ACC112 (cell line): ENCODE measurements around the gene USP24.

Experiments used
- H2AFZ ChIP-seq: fragments of 200-600 bp; sonication (generic); one replicate; pipeline ENCODE4 v1.6.0; 2017; ENCODE audit warnings: antibody characterized with exemption, low read length; ENCODE audit not compliant: unreplicated experiment
- H3K27ac ChIP-seq: fragments of 200-600 bp; sonication (generic); 2 replicates; pipeline ENCODE4 v1.5.1; 2014; ENCODE audit warnings: low read depth, mild to moderate bottlenecking, antibody characterized with exemption, low read length, moderate library complexity
- H3K27me3 ChIP-seq: fragments of 200-600 bp; sonication (generic); 2 replicates; pipeline ENCODE4 v1.6.1; 2014; ENCODE audit warnings: mild to moderate bottlenecking, antibody characterized with exemption, low read length, moderate library complexity, mixed read lengths; ENCODE audit not compliant: insufficient read depth
- H3K36me3 ChIP-seq: fragments of 200-600 bp; sonication (generic); 2 replicates; pipeline ENCODE4 v1.6.1; 2016; ENCODE audit warnings: mild to moderate bottlenecking, antibody characterized with exemption, low read length, moderate library complexity, mixed read lengths; ENCODE audit not compliant: insufficient read depth
- H3K4me1 ChIP-seq: fragments of 200-600 bp; sonication (generic); one replicate; pipeline ENCODE4 v1.6.1; 2016; ENCODE audit warnings: low read length, mixed read lengths; ENCODE audit not compliant: insufficient read depth, unreplicated experiment, control insufficient read depth
- H3K4me3 ChIP-seq: fragments of 200-600 bp; sonication (generic); 2 replicates; pipeline ENCODE4 v1.5.1; 2014; ENCODE audit warnings: mild to moderate bottlenecking, low read depth, low read length
- H3K79me2 ChIP-seq: fragments of 200-600 bp; sonication (generic); one replicate; pipeline ENCODE4 v1.6.0; 2016; ENCODE audit warnings: low read length; ENCODE audit not compliant: control insufficient read depth, unreplicated experiment, insufficient read depth

USP24 gene

GRCh38 chr1:55215194-55216021, at the start of gene USP24:
Gene USP24 (minus strand): TSS chr1:55215364. CDS start chr1:55215113, 251 bp downstream.
- H3K27me3 ChIP-seq: no peaks in the 10 kb centered on the region
- peaks cover 52% of the 10 kb centered on the region for H3K79me2 ChIP-seq
- peak within 1 kb of the TSS; percentile 71 for H3K27ac ChIP-seq
- H3K4me3 ChIP-seq: peak within 1 kb of the TSS; percentile 98
- no peaks in the 10 kb centered on the region for H3K36me3 ChIP-seq
- peak within 1 kb of the TSS; percentile 91 for H2AFZ ChIP-seq
- H3K4me1 ChIP-seq: peaks cover 40% of the 10 kb centered on the region

- no peaks in the 10 kb centered on the region for H3K4me1 ChIP-seq
- no peaks in the 10 kb centered on the region for H3K27me3 ChIP-seq
- H3K36me3 ChIP-seq: no peaks in the 10 kb centered on the region
- no peaks in the 10 kb centered on the region for H3K79me2 ChIP-seq
- H3K27ac ChIP-seq: peak overlapping the region; percentile 42; the same call in 1 of the 2 replicates
- H2AFZ ChIP-seq: no peak overlapping the region
- no peak overlapping the region for H3K4me3 ChIP-seq
Observed at GRCh38 chr1:55262822-55263221, 47.7 kb upstream of the USP24 start.

- H3K27me3 ChIP-seq: no peaks in the 10 kb centered on the region
- no peak overlapping the region for H2AFZ ChIP-seq
- H3K79me2 ChIP-seq: no peaks in the 10 kb centered on the region
- no peak overlapping the region for H3K4me3 ChIP-seq
- H3K36me3 ChIP-seq: no peaks in the 10 kb centered on the region
- no peak overlapping the region for H3K27ac ChIP-seq
- H3K4me1 ChIP-seq: no peaks in the 10 kb centered on the region
Observed at GRCh38 chr1:55259911-55260609, 44.9 kb upstream of the USP24 start.

DNA sequence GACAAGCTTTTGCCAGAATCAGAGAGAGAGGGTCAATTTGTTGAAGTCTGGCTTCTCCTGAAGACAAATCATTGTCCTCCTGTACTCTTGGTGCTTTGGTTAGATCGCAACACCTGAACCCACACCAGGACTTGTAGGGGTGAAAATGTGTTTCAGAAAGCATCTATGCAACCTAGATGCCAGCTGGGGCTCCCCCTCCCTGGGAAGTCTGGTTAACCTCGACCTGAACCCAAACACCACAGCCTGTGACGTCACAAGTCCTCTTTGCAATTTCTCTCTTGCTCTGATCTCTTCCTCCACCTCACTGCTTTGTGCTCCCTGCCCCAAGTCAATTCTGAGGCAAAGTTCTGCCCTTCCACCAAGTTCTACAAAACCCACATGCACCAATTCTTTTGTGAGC, 42.8 kb upstream of the USP24 start:
- H3K4me3 ChIP-seq: no peak overlapping the region
- H3K27ac ChIP-seq: no peak overlapping the region
- no peaks in the 10 kb centered on the region for H3K36me3 ChIP-seq
- H2AFZ ChIP-seq: no peak overlapping the region
- H3K79me2 ChIP-seq: no peaks in the 10 kb centered on the region
- H3K4me1 ChIP-seq: no peaks in the 10 kb centered on the region
- no peaks in the 10 kb centered on the region for H3K27me3 ChIP-seq

DNA sequence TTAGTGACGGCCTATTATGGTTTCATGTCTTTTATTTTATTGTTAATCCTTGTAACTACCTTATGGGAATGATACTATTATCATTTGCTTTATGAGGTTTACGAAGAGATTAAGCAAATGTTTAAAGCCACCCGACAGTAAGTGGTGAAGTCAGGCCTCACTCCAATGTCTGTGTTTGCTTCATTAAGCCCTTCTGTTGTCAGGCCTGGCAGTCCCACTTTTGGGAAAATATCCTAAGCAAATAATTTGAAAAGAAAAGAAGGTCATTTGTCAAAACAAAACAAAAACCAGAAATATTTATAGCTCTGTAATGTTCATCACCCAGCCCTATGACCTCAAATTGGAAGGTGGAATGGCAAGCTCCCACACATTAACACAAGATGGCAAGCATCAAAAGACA, 40.7 kb upstream of the USP24 start:
- no peak overlapping the region for H3K4me3 ChIP-seq
- H2AFZ ChIP-seq: no peak overlapping the region
- H3K27ac ChIP-seq: no peak overlapping the region

DNA sequence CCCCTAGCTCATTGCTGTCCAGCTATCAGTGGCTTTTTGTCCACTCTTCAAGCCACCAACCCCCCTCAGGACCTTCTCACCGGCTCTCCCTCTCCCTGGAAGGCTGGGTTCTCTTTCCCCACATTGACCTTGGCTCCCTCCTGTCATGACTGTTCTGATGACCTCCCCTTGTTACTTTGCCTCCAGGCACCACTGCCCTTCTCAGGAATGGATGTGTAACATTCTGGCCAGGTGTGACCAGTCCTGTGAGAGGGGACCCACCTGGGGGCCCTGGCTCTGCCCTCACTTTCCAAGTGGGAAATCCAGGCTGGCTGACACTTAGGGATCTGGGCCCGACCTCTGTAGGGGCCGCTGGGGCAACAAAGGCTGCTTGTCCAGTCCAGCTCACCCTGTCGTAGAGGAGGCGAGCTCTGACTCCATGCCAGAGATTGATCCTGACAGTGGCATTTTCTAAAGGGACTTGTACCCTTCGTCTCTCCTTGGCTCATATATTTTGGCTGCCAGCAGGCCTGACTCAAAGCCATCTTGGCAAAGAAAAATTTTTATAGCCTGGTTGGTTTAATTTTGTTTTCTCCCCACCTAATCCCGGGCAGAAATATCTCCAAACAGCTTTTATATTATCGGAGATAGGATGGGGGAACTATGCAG, 37.9 kb upstream of the USP24 start:
- Histone ChIP-seq H3K36me3 (no peaks in the 10 kb centered on the region), H2AFZ (no peak overlapping the region), H3K4me1 (no peaks in the 10 kb centered on the region), H3K4me3 (no peak overlapping the region), H3K27me3 (no peaks in the 10 kb centered on the region), H3K79me2 (no peaks in the 10 kb centered on the region), H3K27ac (no peak overlapping the region)

More for the DNA sequence above, 40.7 kb upstream of the USP24 start:
- no peaks in the 10 kb centered on the region for H3K79me2 ChIP-seq
- H3K4me1 ChIP-seq: no peaks in the 10 kb centered on the region
- H3K36me3 ChIP-seq: no peaks in the 10 kb centered on the region
- H3K27me3 ChIP-seq: no peaks in the 10 kb centered on the region

DNA sequence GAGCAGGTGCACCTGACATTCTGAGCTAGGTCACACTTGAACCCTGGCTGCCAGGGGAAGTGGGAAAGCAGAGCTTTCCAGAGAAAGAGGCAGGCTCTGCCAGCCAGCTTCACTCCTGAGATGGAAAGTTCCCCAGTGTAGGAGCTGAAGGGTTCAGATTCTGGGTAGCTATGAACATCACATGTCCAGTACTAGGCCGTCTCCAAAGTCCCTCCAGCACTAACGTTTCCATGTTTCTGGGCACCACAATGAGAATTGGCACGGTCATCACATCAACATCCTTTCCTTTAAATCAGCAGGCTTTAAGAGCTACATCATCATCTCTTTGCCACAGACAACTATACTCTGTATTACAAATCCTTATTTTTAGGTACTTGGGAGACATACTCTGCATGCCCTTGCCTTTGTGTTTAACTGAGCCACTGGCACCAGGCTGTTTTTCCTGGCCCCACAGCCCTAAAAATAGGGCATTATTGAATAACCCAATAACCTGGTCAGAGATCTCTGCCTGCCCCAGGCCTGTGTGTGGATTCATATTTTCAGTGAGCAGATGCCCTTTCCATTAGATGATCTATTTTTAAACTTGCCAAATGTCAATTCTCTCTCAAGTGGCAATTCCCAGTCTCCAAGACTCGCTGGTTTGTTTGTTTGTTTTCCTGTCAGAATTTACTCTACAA, 35.4 kb upstream of the USP24 start:
- Histone ChIP-seq H3K27ac (no peak overlapping the region), H3K36me3 (no peaks in the 10 kb centered on the region), H3K4me1 (no peaks in the 10 kb centered on the region), H3K4me3 (no peak overlapping the region), H2AFZ (no peak overlapping the region), H3K27me3 (no peaks in the 10 kb centered on the region), H3K79me2 (no peaks in the 10 kb centered on the region)

GRCh38 chr1:55249646-55250398, 34.7 kb upstream of the USP24 start:
- no peaks in the 10 kb centered on the region for H3K4me1 ChIP-seq
- no peak overlapping the region for H2AFZ ChIP-seq
- H3K27me3 ChIP-seq: no peaks in the 10 kb centered on the region
- H3K36me3 ChIP-seq: no peaks in the 10 kb centered on the region
- H3K4me3 ChIP-seq: no peak overlapping the region
- H3K27ac ChIP-seq: no peak overlapping the region
- no peaks in the 10 kb centered on the region for H3K79me2 ChIP-seq

DNA sequence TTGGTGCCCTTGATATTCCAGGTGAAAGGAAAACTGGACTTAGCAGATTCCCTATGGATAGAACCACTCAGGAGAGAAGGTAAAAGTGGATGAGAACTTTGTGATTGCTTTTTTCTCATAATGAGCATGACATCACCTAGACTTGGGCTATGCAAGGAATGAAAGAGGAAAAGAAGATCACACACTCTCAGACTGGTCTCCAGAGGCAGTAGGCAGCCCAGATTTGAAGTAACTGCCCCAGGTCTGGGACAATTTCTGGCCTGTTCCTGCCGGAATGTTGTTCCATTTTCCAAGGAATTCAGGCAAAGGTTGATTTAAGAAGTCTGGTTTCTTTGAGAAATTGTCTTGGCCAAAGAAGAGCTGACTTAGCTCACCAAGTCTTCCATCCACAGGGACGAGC, 31.7 kb upstream of the USP24 start:
- Histone ChIP-seq H3K36me3 (no peaks in the 10 kb centered on the region), H2AFZ (no peak overlapping the region), H3K4me3 (no peak overlapping the region), H3K27ac (no peak overlapping the region), H3K79me2 (no peaks in the 10 kb centered on the region), H3K27me3 (no peaks in the 10 kb centered on the region), H3K4me1 (peaks cover 6% of the 10 kb centered on the region)

GRCh38 chr1:55246331-55246730, 31.2 kb upstream of the USP24 start:
- Histone ChIP-seq H3K4me1 (peaks cover 6% of the 10 kb centered on the region), H3K36me3 (no peaks in the 10 kb centered on the region), H3K4me3 (no peak overlapping the region), H2AFZ (no peak overlapping the region), H3K79me2 (no peaks in the 10 kb centered on the region), H3K27ac (no peak overlapping the region), H3K27me3 (no peaks in the 10 kb centered on the region)
